Body of pancreas (tissue), 4 donors: Measurements from ENCODE around the gene G3BP1.

ENCODE experiments used
- CTCF ChIP-seq, 7 experiments: fragments of 450-650 bp in 4 of 7; fragments of 200-600 bp in 3 of 7; sonication (generic) in 3 of 7; IDR thresholded peaks; one replicate each; pipeline ENCODE4 v1.5.1; 2016 to 2019; ENCODE audit warnings: antibody characterized with exemption in 7 of 7
- POLR2A ChIP-seq, 3 donors: fragments of 450-650 bp; IDR thresholded peaks; one replicate each; pipeline ENCODE4 v1.6.1; 2016; ENCODE audit warnings: antibody characterized with exemption in 3 of 3, mild to moderate bottlenecking in 2 of 3

- no peak for TF ChIP-seq CTCF (IDR thresholded peaks at IDR 0.05)
- TF ChIP-seq POLR2A (IDR thresholded peaks at IDR 0.05), result no peak
These were observed 41.4 kb upstream of the G3BP1 start for GRCh38 chr5:151730381-151730780.
